ENCODE results near the gene NCOA1. TPM values are rescaled to one million over a fixed set of nuclear protein-coding genes. Genes with fewer than 3 reads are reported as not detected.

NCOA1 gene
- polyA plus RNA-seq, 1 donor from 2014 or later = 23.0 TPM

DNA sequence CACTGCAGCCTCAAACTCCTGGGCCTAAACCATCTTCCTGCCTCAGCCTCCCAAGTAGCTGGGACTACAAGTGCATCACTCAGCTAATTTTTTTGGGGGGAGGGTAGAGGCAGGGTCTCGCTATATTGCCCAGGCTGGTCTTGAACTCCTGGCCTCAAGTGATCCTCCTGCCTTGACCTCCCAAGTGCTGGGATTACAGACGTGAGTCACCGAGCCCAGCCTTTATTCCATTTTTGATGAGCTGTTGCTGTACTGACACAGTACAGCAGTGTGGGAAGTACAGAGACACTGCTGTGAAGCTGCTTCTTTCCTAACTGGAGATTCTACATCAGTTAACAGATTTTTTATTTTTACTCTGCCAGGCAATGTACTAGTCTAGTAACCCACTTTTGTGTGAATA lies 283.3 kb downstream of the NCOA1 start:
- Histone ChIP-seq H2AFZ (ENCODE audit: low read depth, low read length) (no peak overlapping the region), H3K9ac (ENCODE audit: low read length) (no peak overlapping the region), H3F3A (ENCODE audit: insufficient read depth, low read length, poor library complexity, severe bottlenecking) (no peaks in the 10 kb centered on the region), H3K79me2 (replicated peaks; ENCODE audit: insufficient read depth, low read length) (no peaks in the 10 kb centered on the region), H4K20me1 (ENCODE audit: insufficient read depth) (no peaks in the 10 kb centered on the region), H3K9me3 (ENCODE audit: low read length) (no peaks in the 10 kb centered on the region), H3K4me2 (ENCODE audit: low read length) (no peak overlapping the region), H3K27ac (ENCODE audit: low read length) (no peak overlapping the region), H3K36me3 (ENCODE audit: insufficient read depth, low read length) (no peaks in the 10 kb centered on the region), H3K27me3 (ENCODE audit: insufficient read depth, low read depth, low read length) (no peaks in the 10 kb centered on the region), H3K9me2 (ENCODE audit: insufficient read depth, low read length) (no peaks in the 10 kb centered on the region), H3K4me3 (ENCODE audit: low read length) (no peak overlapping the region)
- TF ChIP-seq, protein P1, sequence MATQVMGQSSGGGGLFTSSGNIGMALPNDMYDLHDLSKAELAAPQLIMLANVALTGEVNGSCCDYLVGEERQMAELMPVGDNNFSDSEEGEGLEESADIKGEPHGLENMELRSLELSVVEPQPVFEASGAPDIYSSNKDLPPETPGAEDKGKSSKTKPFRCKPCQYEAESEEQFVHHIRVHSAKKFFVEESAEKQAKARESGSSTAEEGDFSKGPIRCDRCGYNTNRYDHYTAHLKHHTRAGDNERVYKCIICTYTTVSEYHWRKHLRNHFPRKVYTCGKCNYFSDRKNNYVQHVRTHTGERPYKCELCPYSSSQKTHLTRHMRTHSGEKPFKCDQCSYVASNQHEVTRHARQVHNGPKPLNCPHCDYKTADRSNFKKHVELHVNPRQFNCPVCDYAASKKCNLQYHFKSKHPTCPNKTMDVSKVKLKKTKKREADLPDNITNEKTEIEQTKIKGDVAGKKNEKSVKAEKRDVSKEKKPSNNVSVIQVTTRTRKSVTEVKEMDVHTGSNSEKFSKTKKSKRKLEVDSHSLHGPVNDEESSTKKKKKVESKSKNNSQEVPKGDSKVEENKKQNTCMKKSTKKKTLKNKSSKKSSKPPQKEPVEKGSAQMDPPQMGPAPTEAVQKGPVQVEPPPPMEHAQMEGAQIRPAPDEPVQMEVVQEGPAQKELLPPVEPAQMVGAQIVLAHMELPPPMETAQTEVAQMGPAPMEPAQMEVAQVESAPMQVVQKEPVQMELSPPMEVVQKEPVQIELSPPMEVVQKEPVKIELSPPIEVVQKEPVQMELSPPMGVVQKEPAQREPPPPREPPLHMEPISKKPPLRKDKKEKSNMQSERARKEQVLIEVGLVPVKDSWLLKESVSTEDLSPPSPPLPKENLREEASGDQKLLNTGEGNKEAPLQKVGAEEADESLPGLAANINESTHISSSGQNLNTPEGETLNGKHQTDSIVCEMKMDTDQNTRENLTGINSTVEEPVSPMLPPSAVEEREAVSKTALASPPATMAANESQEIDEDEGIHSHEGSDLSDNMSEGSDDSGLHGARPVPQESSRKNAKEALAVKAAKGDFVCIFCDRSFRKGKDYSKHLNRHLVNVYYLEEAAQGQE (IDR thresholded peaks at IDR 0.05; ENCODE audit: borderline replicate concordance) = no peak
- no peak for TF ChIP-seq EP300 (conservative IDR thresholded peaks at IDR 0.05; ENCODE audit: poor library complexity, severe bottlenecking)
- TF ChIP-seq SMC3 (conservative IDR thresholded peaks at IDR 0.05; ENCODE audit: poor library complexity) = no peak
- TF ChIP-seq TAF1 (IDR thresholded peaks at IDR 0.05; ENCODE audit: low read depth) = no peak
- no peak for TF ChIP-seq CTCF (IDR thresholded peaks at IDR 0.05; ENCODE audit: poor library complexity, severe bottlenecking)
- TF ChIP-seq MXI1 (conservative IDR thresholded peaks at IDR 0.05; ENCODE audit: poor library complexity, severe bottlenecking) = no peak
- no peak for TF ChIP-seq EZH2 (IDR thresholded peaks at IDR 0.05; ENCODE audit: borderline replicate concordance, insufficient read depth, low read length, poor library complexity, severe bottlenecking)
- no peak for TF ChIP-seq RAD21 (conservative IDR thresholded peaks at IDR 0.05)
- no peak for TF ChIP-seq POLR2AphosphoS5 (IDR thresholded peaks at IDR 0.05)

DNA sequence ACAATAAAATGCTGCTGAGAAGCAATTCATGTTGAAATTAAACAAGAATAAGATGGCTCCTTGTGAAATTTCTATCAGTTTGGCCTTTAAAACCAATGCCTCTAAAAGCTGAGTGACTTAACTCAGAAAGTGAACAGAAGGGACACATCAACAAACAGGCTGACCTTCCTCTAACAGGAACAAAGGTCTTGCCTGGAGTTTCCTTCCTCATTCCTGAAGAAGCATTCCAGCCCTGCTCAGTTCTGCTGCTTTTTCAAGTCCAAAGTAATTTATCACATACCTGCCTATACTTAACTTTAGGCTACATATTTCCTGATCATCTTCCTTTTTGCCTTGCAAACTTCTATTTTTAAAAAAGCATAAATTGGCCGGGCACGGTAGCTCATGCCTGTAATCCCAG lies 288.1 kb downstream of the NCOA1 start:
- no peak for TF ChIP-seq SMC3 (conservative IDR thresholded peaks at IDR 0.05; ENCODE audit: poor library complexity)
- no peak for TF ChIP-seq TAF1 (IDR thresholded peaks at IDR 0.05; ENCODE audit: low read depth)
- Histone ChIP-seq H2AFZ (ENCODE audit: low read depth, low read length) (no peak overlapping the region), H3K9me2 (ENCODE audit: insufficient read depth, low read length) (no peaks in the 10 kb centered on the region), H3K9me3 (ENCODE audit: low read length) (no peaks in the 10 kb centered on the region), H4K20me1 (ENCODE audit: insufficient read depth) (no peaks in the 10 kb centered on the region), H3K79me2 (replicated peaks; ENCODE audit: insufficient read depth, low read length) (no peaks in the 10 kb centered on the region), H3K36me3 (ENCODE audit: insufficient read depth, low read length) (no peaks in the 10 kb centered on the region), H3K4me2 (ENCODE audit: low read length) (no peak overlapping the region), H3K27ac (ENCODE audit: low read length) (no peak overlapping the region), H3K27me3 (ENCODE audit: insufficient read depth, low read depth, low read length) (no peaks in the 10 kb centered on the region), H3K9ac (ENCODE audit: low read length) (no peak overlapping the region), H3K4me3 (ENCODE audit: low read length) (no peak overlapping the region), H3F3A (ENCODE audit: insufficient read depth, low read length, poor library complexity, severe bottlenecking) (no peaks in the 10 kb centered on the region)

DNA sequence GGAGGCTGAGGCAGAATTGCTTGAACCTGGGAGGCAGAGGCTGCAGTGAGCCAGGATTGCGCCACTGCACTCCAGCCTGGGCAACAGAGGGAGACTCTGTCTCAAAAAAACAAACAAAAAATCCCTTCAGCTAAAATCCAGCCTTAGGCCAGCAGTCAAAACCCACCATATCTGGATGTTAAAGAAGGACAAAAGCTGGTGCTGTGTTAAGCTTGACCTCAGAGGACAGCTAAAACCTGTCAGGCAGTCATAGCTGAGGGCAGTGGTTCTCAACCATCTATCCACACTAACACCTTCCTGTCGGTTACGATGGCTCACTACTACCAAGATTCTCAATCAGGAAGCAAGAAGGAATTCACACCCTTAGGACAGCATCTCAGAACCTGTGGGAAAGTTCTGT lies 292.6 kb downstream of the NCOA1 start:
- no peak overlapping the region for H3K4me2 ChIP-seq (ENCODE audit: low read length)
- H3K27ac ChIP-seq (ENCODE audit: low read length) = no peak overlapping the region
- H4K20me1 ChIP-seq (ENCODE audit: insufficient read depth) = no peaks in the 10 kb centered on the region
- H3K4me3 ChIP-seq (ENCODE audit: low read length) = no peak overlapping the region
- H3K36me3 ChIP-seq (ENCODE audit: insufficient read depth, low read length) = no peaks in the 10 kb centered on the region
- no peaks in the 10 kb centered on the region for H3K9me2 ChIP-seq (ENCODE audit: insufficient read depth, low read length)
- H3K79me2 ChIP-seq (replicated peaks; ENCODE audit: insufficient read depth, low read length) = no peaks in the 10 kb centered on the region
- no peak overlapping the region for H3K9ac ChIP-seq (ENCODE audit: low read length)
- no peaks in the 10 kb centered on the region for H3K27me3 ChIP-seq (ENCODE audit: insufficient read depth, low read depth, low read length)
- no peak for TF ChIP-seq SMC3 (conservative IDR thresholded peaks at IDR 0.05; ENCODE audit: poor library complexity)
- TF ChIP-seq POLR2AphosphoS5 (IDR thresholded peaks at IDR 0.05) = no peak
- TF ChIP-seq CTCF (IDR thresholded peaks at IDR 0.05; ENCODE audit: poor library complexity, severe bottlenecking) = no peak
- TF ChIP-seq, protein P1 (IDR thresholded peaks at IDR 0.05; ENCODE audit: borderline replicate concordance) = no peak
- no peak for TF ChIP-seq RAD21 (conservative IDR thresholded peaks at IDR 0.05)
- TF ChIP-seq EZH2 (IDR thresholded peaks at IDR 0.05; ENCODE audit: borderline replicate concordance, insufficient read depth, low read length, poor library complexity, severe bottlenecking) = no peak
- no peak for TF ChIP-seq MXI1 (conservative IDR thresholded peaks at IDR 0.05; ENCODE audit: poor library complexity, severe bottlenecking)
- no peak for TF ChIP-seq EP300 (conservative IDR thresholded peaks at IDR 0.05; ENCODE audit: poor library complexity, severe bottlenecking)
- TF ChIP-seq TAF1 (IDR thresholded peaks at IDR 0.05; ENCODE audit: low read depth) = no peak
- H3F3A ChIP-seq (ENCODE audit: insufficient read depth, low read length, poor library complexity, severe bottlenecking) = no peaks in the 10 kb centered on the region
- no peak overlapping the region for H2AFZ ChIP-seq (ENCODE audit: low read depth, low read length)
- no peaks in the 10 kb centered on the region for H3K9me3 ChIP-seq (ENCODE audit: low read length)
